Right lobe of liver (tissue), 4 donors: ENCODE results near the gene MTFMT.
A peak's percentile ranks its signal among the peaks of the same experiment; 100 is the strongest.

Experiments
- CTCF ChIP-seq, 4 donors: fragments of 200-600 bp in 3 of 4; fragments of 450-650 bp in 1 of 4; IDR thresholded peaks; one replicate each; pipeline versions ENCODE4 v1.5.1 to v1.8.0; 2016 to 2022; ENCODE audit warnings: antibody characterized with exemption in 4 of 4, mild to moderate bottlenecking in 2 of 4
- POLR2A ChIP-seq: fragments of 450-650 bp; IDR thresholded peaks from one replicate; pipeline ENCODE4 v1.6.1; 2017; ENCODE audit warnings: antibody characterized with exemption, mild to moderate bottlenecking
- donor health status: DM: no; HTN: no; CAD: no.
- donor health status: DM: no; HTN: no; CAD: no.
- donor health status: DM: no; HTN: yes; CAD: no.

- TF ChIP-seq CTCF (IDR thresholded peaks at IDR 0.05) (no peak), POLR2A (peak; percentile 91)
Observed at GRCh38 chr15:65028921-65029735, at the start of gene MTFMT.
